HCT116 (cell line): ENCODE data around the gene ST8SIA2. TPM values are rescaled to one million over a fixed set of nuclear protein-coding genes. Genes with fewer than 3 reads are reported as not detected.
A peak's percentile ranks its signal among the peaks of the same experiment; 100 is the strongest.

Experiments used
- ATAC-seq: fragments of 200-7000 bp; cut with Tn5 transposase; 2 replicates; pipeline ENCODE4 v1.9.1; 2020; ENCODE audit warnings: mild to moderate bottlenecking, moderate library complexity
- Bru-seq: library from RNA; stranded (reverse); fragments of 400-500 nt; gene quantifications from one replicate; lab custom pipeline; 2021; lab: Mats Ljungman, UMichigan
- BruChase-seq, 2 experiments: library from RNA; stranded (reverse); fragments of 400-500 nt; gene quantifications; one replicate each; lab custom pipeline; 2021; lab: Mats Ljungman, UMichigan
- BruUV-seq: library from RNA; stranded (reverse); fragments of 400-500 nt; replicated peaks from 2 replicates; lab custom pipeline; 2021; lab: Mats Ljungman, UMichigan
- CTCF ChIA-PET: fragments of 300-600 bp; sonication (Branson Sonifier 250); formaldehyde crosslinking; loops from one replicate; lab custom pipeline; 2021; ENCODE audit warnings: antibody characterized with exemption; lab: Charles Lee
- POLR2A ChIA-PET: fragments of 300-600, 350-600 bp; sonication (Branson Sonifier 250); formaldehyde crosslinking; loops from one replicate; lab custom pipeline; 2021; ENCODE audit warnings: antibody characterized with exemption; lab: Charles Lee
- RAD21 ChIA-PET, 2 experiments: fragments of 300-600 bp; sonication (Branson Sonifier 250); formaldehyde crosslinking; loops; one replicate each; lab custom pipeline; 2023; ENCODE audit warnings: low total read pairs in 2 of 2; ENCODE audit not compliant: uncharacterized antibody in 2 of 2, unreplicated experiment in 2 of 2, low non-redundant PET in 1 of 2; lab: Charles Lee
- DNase-seq: peaks from one replicate; pipeline ENCODE4 v3.0.0-alpha.2; 2010; ENCODE audit warnings: low read depth, low spot score
- H2AFZ ChIP-seq: fragments of 200-600 bp; shearing (Covaris generic), sonication (generic); 2 replicates; pipeline ENCODE4 v1.6.1; 2017; ENCODE audit warnings: low read depth, mixed run types, mixed read lengths, antibody characterized with exemption, low read length; ENCODE audit not compliant: poor library complexity, severe bottlenecking
- H3K27ac ChIP-seq: 2 replicates; pipeline ENCODE4 v1.5.1; 2012; ENCODE audit warnings: low read depth, low read length
- H3K27me3 ChIP-seq: fragments of 200-600 bp; sonication (generic); 2 replicates; pipeline ENCODE4 v1.6.1; 2016; ENCODE audit warnings: mixed run types, low read length, mixed read lengths; ENCODE audit not compliant: insufficient read depth
- H3K36me3 ChIP-seq, 2 experiments: fragments of 200-500 bp in 1 of 2; fragments of 200-600 bp in 1 of 2; sonication (Bioruptor generic) in 1 of 2; sonication (generic) in 1 of 2; 2 replicates each; pipeline versions ENCODE4 v1.5.1 to v1.6.1; 2014 to 2016; ENCODE audit warnings: low read length in 2 of 2, inconsistent platforms in 1 of 2, mixed read lengths in 1 of 2, mixed run types in 1 of 2; ENCODE audit not compliant: insufficient read depth in 2 of 2, control insufficient read depth in 1 of 2
- H3K4me1 ChIP-seq, 2 experiments: fragments of 200-600 bp in 1 of 2; sonication (generic) in 1 of 2; 2 replicates each; pipeline versions ENCODE4 v1.5.1 to v1.6.1; 2012 to 2017; ENCODE audit warnings: low read length in 2 of 2, inconsistent platforms in 1 of 2, mild to moderate bottlenecking in 1 of 2, mixed read lengths in 1 of 2, mixed run types in 1 of 2, moderate library complexity in 1 of 2; ENCODE audit not compliant: insufficient read depth in 2 of 2, control insufficient read depth in 1 of 2
- H3K4me2 ChIP-seq: fragments of 200-600 bp; sonication (generic); 2 replicates; pipeline ENCODE4 v1.6.1; 2017; ENCODE audit warnings: mixed run types, low read length, mixed read lengths
- H3K4me3 ChIP-seq, 2 experiments: fragments of 200-600 bp in 1 of 2; sonication (generic) in 1 of 2; replicated peaks in 1 of 2; 2 replicates each; pipeline ENCODE4 v1.5.1; 2011 to 2016; ENCODE audit warnings: low read length in 2 of 2, control low read depth in 1 of 2, low read depth in 1 of 2, mild to moderate bottlenecking in 1 of 2, mixed read lengths in 1 of 2, mixed run types in 1 of 2
- H3K79me2 ChIP-seq: fragments of 200-600 bp; sonication (generic); 2 replicates; pipeline ENCODE4 v1.6.1; 2017; ENCODE audit warnings: mild to moderate bottlenecking, mixed run types, low read length, moderate library complexity, mixed read lengths; ENCODE audit not compliant: insufficient read depth
- H3K9ac ChIP-seq: fragments of 200-600 bp; sonication (generic); 2 replicates; pipeline ENCODE4 v1.6.1; 2016; ENCODE audit warnings: low read length, mixed read lengths
- H3K9me2 ChIP-seq: fragments of 200-600 bp; sonication (generic), shearing (Covaris generic); 2 replicates; pipeline ENCODE4 v1.6.1; 2017; ENCODE audit warnings: mixed run types, mild to moderate bottlenecking, moderate library complexity; ENCODE audit not compliant: insufficient read depth
- H3K9me3 ChIP-seq, 2 experiments: fragments of 200-500 bp in 1 of 2; fragments of 200-600 bp in 1 of 2; sonication (Bioruptor generic) in 1 of 2; sonication (generic) in 1 of 2; 2 replicates each; pipeline ENCODE4 v1.6.1; 2014 to 2017; ENCODE audit warnings: low read length in 2 of 2, mixed read lengths in 2 of 2, inconsistent platforms in 1 of 2, low read depth in 1 of 2, mild to moderate bottlenecking in 1 of 2, mixed run types in 1 of 2, moderate library complexity in 1 of 2; ENCODE audit not compliant: control insufficient read depth in 1 of 2, insufficient read depth in 1 of 2
- H4K20me1 ChIP-seq: fragments of 200-600 bp; sonication (generic), shearing (Covaris generic); 2 replicates; pipeline ENCODE4 v1.6.1; 2017; ENCODE audit warnings: mixed run types, mild to moderate bottlenecking, moderate library complexity; ENCODE audit not compliant: insufficient read depth
- EZH2 ChIP-seq: fragments of 200-600 bp; sonication (generic); IDR thresholded peaks from 2 replicates; pipeline ENCODE4 v1.6.1; 2017; ENCODE audit warnings: antibody characterized with exemption, mixed run types
- FOSL1 ChIP-seq: IDR thresholded peaks from 2 replicates; pipeline ENCODE4 v1.6.1; 2012; ENCODE audit warnings: low read depth
- SIN3A ChIP-seq: IDR thresholded peaks from 2 replicates; pipeline ENCODE4 v1.6.1; 2012; ENCODE audit warnings: low read depth
- SP1 ChIP-seq: IDR thresholded peaks from 2 replicates; pipeline ENCODE4 v1.6.1; 2012; ENCODE audit warnings: low read depth
- SRF ChIP-seq: IDR thresholded peaks from 2 replicates; pipeline ENCODE4 v1.6.1; 2012; ENCODE audit warnings: low read depth
- TCF7L2 ChIP-seq: IDR thresholded peaks from 2 replicates; pipeline ENCODE4 v1.7.0; 2011; ENCODE audit warnings: borderline replicate concordance, inconsistent platforms; ENCODE audit not compliant: insufficient read depth, insufficient read length; ENCODE audit errors: extremely low read depth
- ZFX ChIP-seq: fragments of 450-650 bp; IDR thresholded peaks from 2 replicates; pipeline ENCODE4 v1.6.1; 2017
- intact Hi-C: fragments of 100-400 bp; cut with micrococcal nuclease; formaldehyde crosslinking; loops from 2 replicates; pipeline ENCODE4 v1.10.0; 2022
- long read RNA-seq: library from polyadenylated mRNA; unstranded; transcript quantifications from one replicate; pipeline ENCODE4 v2.0.0, GENCODE V29; 2021; ENCODE audit not compliant: unreplicated experiment
- polyA plus RNA-seq: library from polyadenylated mRNA; unstranded; fragments of >200 nt; gene quantifications from 2 replicates; pipeline ENCODE4 v1.2.1, GENCODE V29; 2012; ENCODE audit warnings: missing spikeins
- total RNA-seq: library from RNA; stranded (reverse); gene quantifications from one replicate; pipeline ENCODE4 v1.2.1, GENCODE V29; 2021; ENCODE audit not compliant: unreplicated experiment
- TF ChIP-seq, protein P1 (sequence below): IDR thresholded peaks from 2 replicates; pipeline ENCODE4 v1.6.1; 2012; ENCODE audit warnings: low read depth

ST8SIA2 gene, protein sequence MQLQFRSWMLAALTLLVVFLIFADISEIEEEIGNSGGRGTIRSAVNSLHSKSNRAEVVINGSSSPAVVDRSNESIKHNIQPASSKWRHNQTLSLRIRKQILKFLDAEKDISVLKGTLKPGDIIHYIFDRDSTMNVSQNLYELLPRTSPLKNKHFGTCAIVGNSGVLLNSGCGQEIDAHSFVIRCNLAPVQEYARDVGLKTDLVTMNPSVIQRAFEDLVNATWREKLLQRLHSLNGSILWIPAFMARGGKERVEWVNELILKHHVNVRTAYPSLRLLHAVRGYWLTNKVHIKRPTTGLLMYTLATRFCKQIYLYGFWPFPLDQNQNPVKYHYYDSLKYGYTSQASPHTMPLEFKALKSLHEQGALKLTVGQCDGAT
- total RNA-seq = not detected
- polyA plus RNA-seq = not detected in 2 replicates
- Bru-seq, nascent RNA = percentile 4 among the genes with signal in this experiment
- BruChase-seq, experiment 1, labeled RNA remaining after a 6-hour chase = not detected
- BruChase-seq, experiment 2, labeled RNA remaining after a 2-hour chase = percentile 1 among the genes with signal in this experiment
- long read RNA-seq = 0 reads

DNA sequence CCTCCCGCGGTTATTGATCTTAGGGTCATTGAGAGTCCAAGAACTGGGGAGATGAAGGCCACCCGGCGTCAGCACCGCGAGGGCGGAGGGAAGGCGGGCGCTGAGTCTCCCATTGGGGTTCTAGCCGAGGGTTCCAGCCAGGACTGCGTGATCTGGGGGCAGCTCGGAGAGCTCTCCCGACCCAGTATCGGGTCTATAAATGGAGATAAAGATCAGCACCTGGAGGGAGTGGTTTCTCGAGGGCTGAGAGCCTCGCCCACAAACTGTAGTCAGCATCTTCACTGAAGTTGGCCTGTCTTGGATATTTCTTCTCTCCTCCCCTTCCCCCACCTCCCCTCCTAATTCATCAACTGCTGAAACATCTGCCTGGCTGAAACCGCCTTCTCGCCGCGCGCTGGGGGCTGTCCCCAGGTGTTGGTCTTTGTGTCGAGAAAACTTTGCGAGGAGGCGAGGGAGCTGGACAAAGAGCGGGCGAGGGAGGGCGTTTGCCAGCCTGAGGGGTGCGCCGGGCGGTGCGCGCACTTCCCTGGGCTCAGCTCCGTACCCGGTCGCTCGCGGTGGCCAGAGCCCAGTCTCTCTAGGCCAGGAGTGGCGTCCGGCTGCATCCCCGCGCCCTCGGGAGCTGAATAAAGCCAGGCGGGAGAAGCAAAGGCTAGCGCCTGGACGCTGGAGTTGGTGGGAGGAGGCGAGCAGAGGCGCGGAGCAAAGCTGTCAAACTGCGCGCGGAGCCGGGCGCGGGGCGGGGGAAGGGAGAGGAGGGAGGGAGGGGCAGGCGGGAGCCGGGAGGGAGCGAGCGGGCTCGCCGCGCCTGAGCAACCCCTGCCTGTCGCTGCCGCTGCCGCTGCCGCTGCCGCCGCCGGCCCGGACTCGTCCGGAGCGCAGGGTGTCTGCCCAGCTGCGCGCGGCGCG lies at the start of gene ST8SIA2:
Gene ST8SIA2 (plus strand): TSS at position 811 of the 909 bp plus-strand sequence. CDS start 184 bp downstream, outside the sequence.
- ChIA-PET CTCF (no interaction called here), POLR2A (no interaction called here), RAD21 (no interaction called here)
- H3K9me2 ChIP-seq = no peaks in the 10 kb centered on the region
- DNase-seq (no peak), ATAC-seq (no peak)
- H3K79me2 ChIP-seq = no peaks in the 10 kb centered on the region
- H3K36me3 ChIP-seq = no peaks in the 10 kb centered on the region
- peaks cover 31% of the 10 kb centered on the region; the same call in 1 of the 2 replicates for H3K27me3 ChIP-seq
- no TSS peak for BruUV-seq
- no peak within 1 kb of the TSS for H3K4me2 ChIP-seq
- no peak within 1 kb of the TSS for H3K27ac ChIP-seq
- no peaks in the 10 kb centered on the region for H3K9me3 ChIP-seq
- no peak within 1 kb of the TSS for H2AFZ ChIP-seq
- H3K9ac ChIP-seq = no peak within 1 kb of the TSS
- no peak for TF ChIP-seq EZH2
- TF ChIP-seq, protein P1, sequence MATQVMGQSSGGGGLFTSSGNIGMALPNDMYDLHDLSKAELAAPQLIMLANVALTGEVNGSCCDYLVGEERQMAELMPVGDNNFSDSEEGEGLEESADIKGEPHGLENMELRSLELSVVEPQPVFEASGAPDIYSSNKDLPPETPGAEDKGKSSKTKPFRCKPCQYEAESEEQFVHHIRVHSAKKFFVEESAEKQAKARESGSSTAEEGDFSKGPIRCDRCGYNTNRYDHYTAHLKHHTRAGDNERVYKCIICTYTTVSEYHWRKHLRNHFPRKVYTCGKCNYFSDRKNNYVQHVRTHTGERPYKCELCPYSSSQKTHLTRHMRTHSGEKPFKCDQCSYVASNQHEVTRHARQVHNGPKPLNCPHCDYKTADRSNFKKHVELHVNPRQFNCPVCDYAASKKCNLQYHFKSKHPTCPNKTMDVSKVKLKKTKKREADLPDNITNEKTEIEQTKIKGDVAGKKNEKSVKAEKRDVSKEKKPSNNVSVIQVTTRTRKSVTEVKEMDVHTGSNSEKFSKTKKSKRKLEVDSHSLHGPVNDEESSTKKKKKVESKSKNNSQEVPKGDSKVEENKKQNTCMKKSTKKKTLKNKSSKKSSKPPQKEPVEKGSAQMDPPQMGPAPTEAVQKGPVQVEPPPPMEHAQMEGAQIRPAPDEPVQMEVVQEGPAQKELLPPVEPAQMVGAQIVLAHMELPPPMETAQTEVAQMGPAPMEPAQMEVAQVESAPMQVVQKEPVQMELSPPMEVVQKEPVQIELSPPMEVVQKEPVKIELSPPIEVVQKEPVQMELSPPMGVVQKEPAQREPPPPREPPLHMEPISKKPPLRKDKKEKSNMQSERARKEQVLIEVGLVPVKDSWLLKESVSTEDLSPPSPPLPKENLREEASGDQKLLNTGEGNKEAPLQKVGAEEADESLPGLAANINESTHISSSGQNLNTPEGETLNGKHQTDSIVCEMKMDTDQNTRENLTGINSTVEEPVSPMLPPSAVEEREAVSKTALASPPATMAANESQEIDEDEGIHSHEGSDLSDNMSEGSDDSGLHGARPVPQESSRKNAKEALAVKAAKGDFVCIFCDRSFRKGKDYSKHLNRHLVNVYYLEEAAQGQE = no peak
- no peak for TF ChIP-seq SIN3A
- TF ChIP-seq TCF7L2 = no peak
- TF ChIP-seq SRF = no peak
- TF ChIP-seq ZFX = no peak
- no peak for TF ChIP-seq SP1
- no peak for TF ChIP-seq FOSL1
- TF ChIP-seq, all 23 proteins: peak for 0
- Histone ChIP-seq H3K4me3 (no peak within 1 kb of the TSS), H3K4me1 (no peaks in the 10 kb centered on the region), H4K20me1 (no peaks in the 10 kb centered on the region)
- intact Hi-C loops = no loop called here
